ENCODE data around the gene AVP. TPM values are rescaled to one million over a fixed set of nuclear protein-coding genes. Genes with fewer than 3 reads are reported as not detected.
A peak's percentile ranks its signal among the peaks of the same experiment; 100 is the strongest.
"Not testable (repeated sequence)": the region's sequence is repeated elsewhere in the genome, so short reads cannot be mapped to it uniquely, and the experiment has no call there.

Gene AVP
- total RNA-seq, result not detected
- long read RNA-seq, result 0 reads

- intact Hi-C loops (cut with micrococcal nuclease), result no loop called here
- ATAC-seq (no peak), DNase-seq (no peak)
These were observed at the start of gene AVP for GRCh38 chr20:3084283-3084985. Gene AVP, minus strand, starts transcription at chr20:3084724. Its CDS starts 50 bp downstream, at chr20:3084674.

- DNase-seq (no peak), ATAC-seq (no peak)
- intact Hi-C loops (cut with micrococcal nuclease), result no loop called here
These were observed 49.6 kb upstream of the AVP start for GRCh38 chr20:3134151-3134550.

GRCh38 chr20:3133155-3133554 is 48.6 kb upstream of the AVP start:
- DNase-seq, result no peak
- ATAC-seq, result no peak
- intact Hi-C loops (cut with micrococcal nuclease), result no loop called here

- DNase-seq, result no peak
- intact Hi-C loops (cut with micrococcal nuclease), result no loop called here
- ATAC-seq, result no peak
These were observed 45.6 kb upstream of the AVP start for GRCh38 chr20:3130051-3130600.

GRCh38 chr20:3129094-3129493 is 44.6 kb upstream of the AVP start:
- no peak for DNase-seq
- intact Hi-C loops (cut with micrococcal nuclease), result no loop called here
- ATAC-seq, result peak; percentile 21

- intact Hi-C loops (cut with micrococcal nuclease), result no loop called here
- DNase-seq (no peak), ATAC-seq (peak; percentile 25)
These were observed 43.9 kb upstream of the AVP start for GRCh38 chr20:3128275-3128984.

GRCh38 chr20:3126527-3126859 is 42.0 kb upstream of the AVP start:
- DNase-seq (no peak), ATAC-seq (no peak)
- intact Hi-C loops (cut with micrococcal nuclease), result no loop called here

- DNase-seq; ATAC-seq; intact Hi-C loops (cut with micrococcal nuclease): not testable (repeated sequence)
These were observed 41.4 kb upstream of the AVP start for GRCh38 chr20:3125776-3126526.

GRCh38 chr20:3124773-3125560 is 40.4 kb upstream of the AVP start:
- DNase-seq; intact Hi-C loops (cut with micrococcal nuclease); ATAC-seq: not testable (repeated sequence)

- intact Hi-C loops (cut with micrococcal nuclease); ATAC-seq; DNase-seq: not testable (repeated sequence)
These were observed 39.6 kb upstream of the AVP start for GRCh38 chr20:3124163-3124562.

GRCh38 chr20:3123542-3123941 is 39.0 kb upstream of the AVP start:
- ATAC-seq, result no peak
- no peak for DNase-seq
- intact Hi-C loops (cut with micrococcal nuclease), result no loop called here

GRCh38 chr20:3121955-3122610 is 37.6 kb upstream of the AVP start:
- intact Hi-C loops (cut with micrococcal nuclease), result no loop called here
- ATAC-seq (no peak), DNase-seq (no peak)

- intact Hi-C loops (cut with micrococcal nuclease), result no loop called here
- ATAC-seq, result no peak
- no peak for DNase-seq
These were observed 36.9 kb upstream of the AVP start for GRCh38 chr20:3121271-3121911.

- intact Hi-C loops (cut with micrococcal nuclease), result loop anchor here (5.0 kb wide), 1 partner anchor 67 kb away; no protein-coding TSS in a partner anchor
- no peak for ATAC-seq
These were observed 34.5 kb upstream of the AVP start for GRCh38 chr20:3119044-3119443.

GRCh38 chr20:3117839-3118379 is 33.4 kb upstream of the AVP start:
- ATAC-seq (peak; percentile 88), DNase-seq (peak; percentile 73)
- intact Hi-C loops (cut with micrococcal nuclease), result loop anchor here (5.0 kb wide), 1 partner anchor 66 kb away; no protein-coding TSS in a partner anchor

More at GRCh38 chr20:3119044-3119443, 34.5 kb upstream of the AVP start:
- no peak for DNase-seq

GRCh38 chr20:3116341-3116740 is 31.8 kb upstream of the AVP start:
- intact Hi-C loops (cut with micrococcal nuclease), result loop anchor here (5.0 kb wide), 1 partner anchor 64 kb away; no protein-coding TSS in a partner anchor
- DNase-seq (no peak), ATAC-seq (no peak)

Measured in left ventricle myocardium superior (tissue), 1 donor.